ENCODE results near the gene AP2A1.

- TF ChIP-seq CHD2 (IDR thresholded peaks at IDR 0.05; ENCODE audit: borderline replicate concordance, low read depth, low read length) (no peak), RAD51 (IDR thresholded peaks at IDR 0.05) (no peak), E4F1 (IDR thresholded peaks at IDR 0.05; ENCODE audit: borderline replicate concordance, partially characterized antibody) (no peak)
- TF ChIP-seq, protein P1, sequence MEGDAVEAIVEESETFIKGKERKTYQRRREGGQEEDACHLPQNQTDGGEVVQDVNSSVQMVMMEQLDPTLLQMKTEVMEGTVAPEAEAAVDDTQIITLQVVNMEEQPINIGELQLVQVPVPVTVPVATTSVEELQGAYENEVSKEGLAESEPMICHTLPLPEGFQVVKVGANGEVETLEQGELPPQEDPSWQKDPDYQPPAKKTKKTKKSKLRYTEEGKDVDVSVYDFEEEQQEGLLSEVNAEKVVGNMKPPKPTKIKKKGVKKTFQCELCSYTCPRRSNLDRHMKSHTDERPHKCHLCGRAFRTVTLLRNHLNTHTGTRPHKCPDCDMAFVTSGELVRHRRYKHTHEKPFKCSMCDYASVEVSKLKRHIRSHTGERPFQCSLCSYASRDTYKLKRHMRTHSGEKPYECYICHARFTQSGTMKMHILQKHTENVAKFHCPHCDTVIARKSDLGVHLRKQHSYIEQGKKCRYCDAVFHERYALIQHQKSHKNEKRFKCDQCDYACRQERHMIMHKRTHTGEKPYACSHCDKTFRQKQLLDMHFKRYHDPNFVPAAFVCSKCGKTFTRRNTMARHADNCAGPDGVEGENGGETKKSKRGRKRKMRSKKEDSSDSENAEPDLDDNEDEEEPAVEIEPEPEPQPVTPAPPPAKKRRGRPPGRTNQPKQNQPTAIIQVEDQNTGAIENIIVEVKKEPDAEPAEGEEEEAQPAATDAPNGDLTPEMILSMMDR (IDR thresholded peaks at IDR 0.05 in 2 of 3, conservative IDR thresholded peaks at IDR 0.05 in 1 of 3; ENCODE audit: control insufficient read depth in 2 of 3, extremely low read depth in 1 of 3, insufficient read depth in 1 of 3, low read depth in 3 of 3, low read length in 3 of 3) = no peak
These were observed 44.5 kb downstream of the AP2A1 start for GRCh38 chr19:49811328-49811727.

Data from GM12878 (cell line).